Suprapubic skin (tissue), 4 donors: ENCODE data around the gene APLP2. TPM values are rescaled to one million over a fixed set of nuclear protein-coding genes. Genes with fewer than 3 reads are reported as not detected.
A peak's percentile ranks its signal among the peaks of the same experiment; 100 is the strongest.

Source experiments
- DNase-seq, 2 donors: peaks; one replicate each; pipeline ENCODE4 v3.0.0-alpha.2; 2019; ENCODE audit warnings: low spot score in 2 of 2
- H3K27ac ChIP-seq: fragments of 200-600 bp; sonication (generic); one replicate; pipeline ENCODE4 v1.5.1; 2019
- H3K27me3 ChIP-seq: fragments of 200-600 bp; sonication (generic); one replicate; pipeline ENCODE4 v1.5.1; 2019
- H3K36me3 ChIP-seq: fragments of 200-600 bp; sonication (generic); one replicate; pipeline ENCODE4 v1.5.1; 2019
- H3K4me1 ChIP-seq: fragments of 200-600 bp; sonication (generic); one replicate; pipeline ENCODE4 v1.5.1; 2019
- H3K4me3 ChIP-seq: fragments of 200-600 bp; sonication (generic); one replicate; pipeline ENCODE4 v1.5.1; 2019; ENCODE audit warnings: mild to moderate bottlenecking
- H3K9me3 ChIP-seq: fragments of 200-600 bp; sonication (generic); one replicate; pipeline ENCODE4 v1.5.1; 2019
- CTCF ChIP-seq, 2 donors: fragments of 200-600 bp in 1 of 2; fragments of 450-650 bp in 1 of 2; sonication (generic) in 1 of 2; IDR thresholded peaks; one replicate each; pipeline ENCODE4 v1.5.1; 2016 to 2019; ENCODE audit warnings: antibody characterized with exemption in 2 of 2, mild to moderate bottlenecking in 1 of 2, moderate library complexity in 1 of 2
- EP300 ChIP-seq: sonication (generic); formaldehyde crosslinking; IDR thresholded peaks from one replicate; pipeline ENCODE4 v1.6.1; 2017; ENCODE audit warnings: antibody characterized with exemption
- POLR2A ChIP-seq, 2 donors: fragments of 450-650 bp; IDR thresholded peaks; one replicate each; pipeline ENCODE4 v1.6.1; 2017; ENCODE audit warnings: antibody characterized with exemption in 2 of 2, mild to moderate bottlenecking in 2 of 2, moderate library complexity in 2 of 2
- POLR2AphosphoS5 ChIP-seq, 3 donors: sonication (generic); formaldehyde crosslinking; IDR thresholded peaks; one replicate each; pipeline ENCODE4 v1.6.1; 2017; ENCODE audit warnings: antibody characterized with exemption in 3 of 3
- WGBS: methylation state at CpG from one replicate; pipeline ENCODE4 v1.1.5; 2018; 5-methylcytosine and 5-hydroxymethylcytosine counted together
- total RNA-seq, 4 donors: library from RNA; depleted of rRNA; stranded (reverse); fragments of >200 nt; gene quantifications; one replicate each; pipeline ENCODE4 v1.1.0, GENCODE V29; 2016

APLP2 gene
- total RNA-seq, 4 donors from 2014 or later = 150 to 237 (median 174) TPM

DNA sequence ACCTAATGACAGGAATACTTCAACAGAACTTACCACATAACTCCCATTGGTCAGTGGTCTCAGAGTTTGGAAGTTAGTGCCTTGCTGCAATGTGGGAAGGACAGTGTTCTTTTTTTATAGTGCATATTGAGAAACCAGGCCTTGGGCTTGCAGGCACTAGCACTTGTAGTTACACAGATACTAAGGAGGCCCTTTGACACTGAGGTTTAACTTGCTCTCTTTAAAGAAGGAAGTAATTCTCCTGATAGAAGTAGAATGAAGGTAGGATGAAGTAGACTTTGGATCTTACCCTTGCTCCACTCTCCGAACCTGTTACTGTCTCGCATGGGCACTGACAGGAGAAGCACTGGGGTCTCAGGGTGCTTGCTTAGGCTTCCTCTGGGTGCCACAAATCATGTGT, 58.9 kb downstream of the APLP2 start:
- WGBS = 96% methylated on average over 2 of the region's 2 CpGs
- peaks cover 66% of the 10 kb centered on the region for H3K36me3 ChIP-seq

DNA sequence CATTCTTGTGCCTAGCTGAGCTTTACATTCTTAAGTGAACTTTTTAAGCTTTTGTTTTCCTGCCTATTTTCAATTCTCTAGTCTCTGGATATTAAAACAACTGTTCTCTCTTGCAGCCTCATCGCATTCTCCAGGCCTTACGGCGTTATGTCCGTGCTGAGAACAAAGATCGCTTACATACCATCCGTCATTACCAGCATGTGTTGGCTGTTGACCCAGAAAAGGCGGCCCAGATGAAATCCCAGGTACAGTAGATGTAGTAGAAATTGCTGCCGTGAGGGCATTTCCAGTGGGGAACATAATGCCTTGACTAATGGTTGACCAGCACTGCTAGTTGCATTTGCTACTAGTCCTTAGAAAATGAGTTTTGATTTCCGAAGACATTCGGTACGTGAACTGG, 60.2 kb downstream of the APLP2 start:
- TF ChIP-seq CTCF (IDR thresholded peaks at IDR 0.05) = no peak
- TF ChIP-seq POLR2A (IDR thresholded peaks at IDR 0.05) = no peak
- no peak for TF ChIP-seq EP300
- no peak for TF ChIP-seq POLR2AphosphoS5 (IDR thresholded peaks at IDR 0.05)
- 94% methylated on average over 11 of the region's 11 CpGs for WGBS
- no peak overlapping the region for H3K4me3 ChIP-seq
- H3K27me3 ChIP-seq = no peaks in the 10 kb centered on the region
- DNase-seq = no peak
- peaks cover 8% of the 10 kb centered on the region for H3K4me1 ChIP-seq
- no peaks in the 10 kb centered on the region for H3K9me3 ChIP-seq
- no peak overlapping the region for H3K27ac ChIP-seq
- peaks cover 71% of the 10 kb centered on the region for H3K36me3 ChIP-seq

More for the DNA sequence above, 58.9 kb downstream of the APLP2 start:
- Histone ChIP-seq H3K4me1 (peaks cover 21% of the 10 kb centered on the region), H3K4me3 (no peak overlapping the region), H3K27me3 (no peaks in the 10 kb centered on the region), H3K9me3 (no peaks in the 10 kb centered on the region), H3K27ac (no peak overlapping the region)
- DNase-seq = no peak
- TF ChIP-seq CTCF (IDR thresholded peaks at IDR 0.05) (no peak), EP300 (no peak), POLR2AphosphoS5 (IDR thresholded peaks at IDR 0.05) (no peak), POLR2A (IDR thresholded peaks at IDR 0.05) (no peak)

- Histone ChIP-seq H3K4me3 (no peak overlapping the region), H3K27me3 (no peaks in the 10 kb centered on the region), H3K36me3 (peaks cover 81% of the 10 kb centered on the region), H3K27ac (no peak overlapping the region), H3K9me3 (no peaks in the 10 kb centered on the region), H3K4me1 (peaks cover 8% of the 10 kb centered on the region)
- no peak for DNase-seq
- TF ChIP-seq POLR2AphosphoS5 (IDR thresholded peaks at IDR 0.05) (no peak), CTCF (IDR thresholded peaks at IDR 0.05) (peak; percentile 66 to 81)
- 48% methylated on average over 9 of the region's 9 CpGs for WGBS
Observed at GRCh38 chr11:130131961-130132850, 62.5 kb downstream of the APLP2 start.

DNA sequence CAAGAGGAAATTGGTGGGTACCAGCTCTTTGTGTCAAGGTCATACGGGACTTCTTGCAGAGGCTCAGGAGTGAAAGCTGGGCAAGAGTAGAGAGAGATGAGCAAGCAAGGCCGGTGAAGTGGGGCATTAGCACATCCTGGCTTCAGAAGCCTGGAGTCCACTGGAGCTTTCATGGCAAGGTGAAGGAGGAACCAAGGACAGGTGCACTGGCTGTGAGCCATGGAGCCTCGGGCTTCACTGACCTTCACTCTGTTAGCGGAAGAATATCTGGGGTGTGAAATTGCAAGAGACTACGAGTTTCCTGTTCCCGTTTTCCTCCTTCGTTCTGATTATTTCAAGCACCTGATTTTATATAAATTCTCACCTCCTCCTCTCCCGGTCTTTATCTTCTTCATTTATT, 64.0 kb downstream of the APLP2 start:
- 93% methylated on average over 8 of the region's 8 CpGs for WGBS
- no peak for DNase-seq
- TF ChIP-seq POLR2A (IDR thresholded peaks at IDR 0.05) (no peak), CTCF (IDR thresholded peaks at IDR 0.05) (no peak), POLR2AphosphoS5 (IDR thresholded peaks at IDR 0.05) (no peak), EP300 (no peak)
- Histone ChIP-seq H3K27me3 (no peaks in the 10 kb centered on the region), H3K4me1 (peaks cover 8% of the 10 kb centered on the region), H3K27ac (no peak overlapping the region), H3K9me3 (no peaks in the 10 kb centered on the region), H3K4me3 (no peak overlapping the region), H3K36me3 (peaks cover 77% of the 10 kb centered on the region)

DNA sequence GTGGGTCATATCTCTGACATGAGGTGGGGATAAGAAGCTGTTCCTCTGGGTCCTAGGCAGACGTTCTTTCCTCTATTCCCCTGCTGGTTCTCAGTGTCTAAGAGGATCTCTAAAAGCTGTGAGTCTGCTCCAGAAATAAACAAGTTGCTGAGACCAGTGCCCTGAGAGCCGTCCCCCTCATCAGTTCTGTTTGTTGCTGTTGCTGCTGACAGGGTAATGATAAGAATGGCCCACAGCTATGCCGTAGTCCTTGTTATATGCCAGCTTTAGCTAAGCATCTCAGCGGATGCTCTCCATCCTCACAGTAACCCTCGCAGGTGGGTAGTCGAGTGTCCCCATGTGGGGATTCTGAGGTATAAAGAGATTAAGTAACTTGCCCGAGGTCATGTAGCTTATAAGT, 66.4 kb downstream of the APLP2 start:
- TF ChIP-seq EP300 = no peak
- no peak for TF ChIP-seq POLR2AphosphoS5 (IDR thresholded peaks at IDR 0.05)
- TF ChIP-seq POLR2A (IDR thresholded peaks at IDR 0.05) = no peak
- no peak for TF ChIP-seq CTCF (IDR thresholded peaks at IDR 0.05)
- Histone ChIP-seq H3K9me3 (no peaks in the 10 kb centered on the region), H3K27me3 (no peaks in the 10 kb centered on the region), H3K27ac (no peak overlapping the region), H3K4me1 (peaks cover 8% of the 10 kb centered on the region), H3K36me3 (peaks cover 73% of the 10 kb centered on the region), H3K4me3 (no peak overlapping the region)
- DNase-seq = no peak
- 95% methylated on average over 6 of the region's 7 CpGs for WGBS
